Measurements from ENCODE around the gene BAG3.
"Not testable (repeated sequence)": the region's sequence is repeated elsewhere in the genome, so short reads cannot be mapped to it uniquely, and the experiment has no call there.

Gene BAG3

DNA sequence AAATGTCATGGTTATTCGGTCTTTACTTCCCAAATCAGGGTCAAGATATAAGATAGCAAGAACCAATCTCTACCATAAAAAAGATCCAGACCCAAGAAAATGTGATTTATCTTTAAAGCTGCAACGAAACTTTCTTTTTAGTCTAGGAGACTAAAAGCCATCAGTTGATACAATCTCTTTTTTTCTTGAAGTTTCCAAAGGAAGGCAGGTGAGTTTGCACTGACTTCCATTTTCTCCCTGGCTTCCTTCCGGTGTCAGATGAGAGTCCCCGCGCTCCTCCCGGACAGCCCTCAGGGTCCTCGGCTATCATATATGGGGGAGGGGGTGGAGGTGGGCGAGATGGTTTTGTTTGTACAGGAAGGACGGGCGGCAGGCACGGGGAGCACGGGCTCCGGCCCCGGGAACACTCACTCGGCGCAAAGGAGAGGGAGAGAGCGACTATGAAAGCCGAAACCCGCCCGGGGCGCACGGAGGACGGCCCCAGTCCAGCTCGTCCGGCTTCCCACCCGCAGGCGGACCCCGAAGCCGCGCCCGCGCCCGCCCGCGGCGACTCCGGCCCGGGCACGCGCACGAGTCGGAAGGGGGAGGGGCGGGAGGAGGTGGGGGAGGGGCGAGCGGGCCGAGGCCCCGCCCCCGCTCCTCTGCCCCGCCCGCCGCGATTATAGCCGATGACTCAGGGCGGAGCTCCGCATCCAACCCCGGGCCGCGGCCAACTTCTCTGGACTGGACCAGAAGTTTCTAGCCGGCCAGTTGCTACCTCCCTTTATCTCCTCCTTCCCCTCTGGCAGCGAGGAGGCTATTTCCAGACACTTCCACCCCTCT is at the start of gene BAG3:
Gene BAG3, plus strand, starts transcription at position 689 of the 822 bp plus-strand sequence. CDS start 296 bp downstream, outside the sequence.
- DNase-seq: peak; percentile 85

DNA sequence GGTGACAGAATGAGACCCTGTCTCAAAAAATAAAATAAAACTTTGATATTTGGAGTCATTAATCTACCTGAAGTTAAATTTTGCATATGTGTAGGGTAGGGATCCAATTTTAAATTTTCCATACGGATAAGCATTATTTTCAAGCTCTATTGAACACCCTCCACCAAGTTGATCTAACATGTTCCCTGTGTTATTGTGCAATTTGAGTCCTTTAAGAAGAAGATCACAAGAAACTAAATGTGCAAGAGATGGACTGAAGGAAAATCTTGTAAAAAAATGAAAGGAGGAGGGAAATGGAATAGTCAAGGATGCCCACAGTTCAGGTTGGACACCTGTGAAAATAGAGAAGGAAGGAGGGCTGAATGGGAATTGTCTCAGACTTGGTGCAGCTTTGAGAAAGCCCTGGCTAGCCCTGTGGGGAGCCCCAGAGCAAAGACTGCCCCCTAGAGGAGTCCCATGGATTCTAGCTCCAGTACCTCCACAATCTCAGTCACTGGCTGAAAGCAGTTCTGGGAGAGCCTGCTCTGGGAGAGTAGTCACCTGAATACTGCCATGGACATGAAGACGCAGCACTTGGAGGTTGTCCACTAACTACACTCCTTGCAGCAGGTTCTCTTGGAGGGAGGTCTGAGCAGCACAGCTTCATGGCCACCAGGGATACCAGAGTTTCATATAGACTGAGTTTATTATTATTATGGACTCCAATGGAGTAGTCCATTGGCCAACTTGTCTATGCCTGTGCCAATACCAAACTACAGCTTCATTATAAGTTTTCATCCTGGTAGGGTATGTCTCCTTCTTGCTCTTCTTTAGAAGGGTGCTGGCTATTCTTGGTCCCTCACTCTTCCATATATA is 48.7 kb upstream of the BAG3 start:
- DNase-seq: peak; percentile 47

- DNase-seq: no peak
Measured at GRCh38 chr10:119604468-119604867, 46.7 kb upstream of the BAG3 start.

DNA sequence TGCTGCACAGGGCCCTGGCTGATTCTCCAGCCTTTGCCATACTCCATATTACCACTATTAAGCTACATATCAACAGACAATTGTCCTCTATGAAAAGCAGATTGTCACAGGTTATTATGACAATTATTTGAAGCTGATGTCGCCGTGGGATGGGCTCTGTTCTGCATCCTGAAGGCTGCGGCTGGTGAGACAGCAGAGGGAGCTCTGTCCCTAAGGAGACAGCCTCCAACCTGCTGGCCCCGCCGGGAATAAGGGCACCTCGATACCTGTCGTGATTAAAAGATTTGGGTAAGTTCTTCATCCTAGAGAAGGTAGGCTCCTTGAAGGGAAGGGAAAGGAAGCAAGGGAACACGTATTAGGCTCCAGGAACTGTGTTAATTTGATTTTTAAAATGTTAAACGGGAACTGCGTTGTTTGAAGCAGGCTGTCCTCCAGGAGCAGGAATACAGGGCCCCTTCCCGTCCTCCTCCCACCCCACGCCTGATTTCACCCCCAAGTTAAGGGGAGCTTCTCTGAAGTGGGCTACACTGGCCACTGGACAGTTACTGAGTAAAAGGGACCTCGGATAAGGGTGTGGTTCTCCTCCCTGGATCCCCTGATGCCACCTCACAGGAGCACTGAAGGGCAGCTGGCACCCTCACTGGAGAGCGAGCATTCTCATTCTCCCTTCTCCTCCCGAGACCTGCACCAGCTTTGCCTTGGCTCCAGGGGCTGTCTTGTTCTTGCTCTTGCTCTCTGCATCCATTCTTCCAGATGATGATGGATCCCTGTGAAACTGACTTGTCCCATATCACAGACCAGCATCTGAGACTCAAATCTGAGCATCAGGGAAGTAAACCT is 42.6 kb upstream of the BAG3 start:
- DNase-seq: peak; percentile 47

DNA sequence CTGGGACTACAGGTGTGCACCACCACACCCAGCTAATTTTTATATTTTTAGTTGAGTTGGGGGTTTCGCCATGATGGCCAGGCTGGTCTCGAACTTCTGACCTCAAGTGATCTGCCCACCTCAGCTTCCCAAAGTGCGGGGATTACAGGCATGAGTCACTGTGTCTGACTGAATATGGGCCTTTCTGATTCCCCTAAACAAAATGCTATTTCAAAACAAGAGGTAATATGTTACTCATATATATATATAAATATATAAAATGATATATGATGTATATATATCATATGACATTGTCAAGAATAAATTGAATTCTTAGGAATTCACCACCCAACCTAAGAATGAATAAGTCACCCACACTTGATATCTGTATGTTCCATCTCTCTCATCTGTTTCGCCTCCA is 41.7 kb upstream of the BAG3 start:
- no peak for DNase-seq

- no peak for DNase-seq
Measured at GRCh38 chr10:119611433-119611832, 39.7 kb upstream of the BAG3 start.

GRCh38 chr10:119613741-119614140 is 37.4 kb upstream of the BAG3 start:
- no peak for DNase-seq

DNA sequence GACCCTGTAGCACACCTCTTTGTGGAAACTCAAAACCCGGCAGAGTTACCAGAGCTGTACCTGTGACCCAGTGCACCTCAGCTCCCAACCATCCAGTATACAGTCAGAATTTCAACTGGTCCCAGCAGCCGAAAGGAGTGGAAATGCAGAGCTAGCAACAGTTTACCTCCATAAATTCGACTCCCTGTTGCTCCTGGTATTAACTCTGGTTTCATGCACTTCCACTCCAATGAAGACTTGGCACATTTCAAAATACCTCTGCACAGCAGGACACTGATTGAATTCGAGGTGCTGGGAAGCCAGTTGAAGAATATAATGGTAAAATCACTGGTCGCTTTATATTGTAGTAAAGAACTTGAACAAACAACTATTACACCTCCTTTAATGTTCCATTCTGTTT is 36.5 kb upstream of the BAG3 start:
- DNase-seq: no peak

DNA sequence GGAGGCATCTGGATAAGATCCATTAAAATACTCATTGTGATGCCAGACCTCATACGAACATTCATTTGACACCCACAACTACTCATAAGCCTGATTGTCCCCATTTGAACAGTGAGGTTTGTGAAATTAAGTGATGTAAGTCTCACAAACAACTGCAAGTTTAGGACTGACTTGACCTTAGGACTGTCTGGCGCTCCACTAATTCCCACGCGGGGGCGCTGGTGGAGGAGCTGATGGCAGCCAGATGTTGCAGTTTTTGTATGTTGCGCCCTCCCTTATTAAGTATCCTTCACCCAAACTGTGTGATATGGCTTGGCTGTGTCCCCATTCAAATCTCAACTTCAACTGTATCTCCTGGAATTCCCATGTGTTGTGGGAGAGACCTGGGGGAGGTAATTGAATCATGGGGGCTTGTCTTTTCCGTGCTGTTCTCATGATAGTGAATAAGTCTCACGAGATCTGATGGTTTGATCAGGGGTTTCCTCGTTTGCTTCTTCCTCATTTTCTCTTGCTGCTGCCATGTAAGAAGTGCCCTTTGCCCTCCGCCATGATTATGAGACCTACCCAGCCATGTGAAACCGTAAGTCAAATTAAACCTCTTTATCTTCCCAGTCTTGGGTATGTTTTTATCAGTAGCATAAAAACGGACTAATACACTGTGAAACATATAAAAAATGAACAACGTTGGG is 34.2 kb upstream of the BAG3 start:
- DNase-seq: no peak

GRCh38 chr10:119619215-119619614 is 32.0 kb upstream of the BAG3 start:
- DNase-seq: no peak

DNA sequence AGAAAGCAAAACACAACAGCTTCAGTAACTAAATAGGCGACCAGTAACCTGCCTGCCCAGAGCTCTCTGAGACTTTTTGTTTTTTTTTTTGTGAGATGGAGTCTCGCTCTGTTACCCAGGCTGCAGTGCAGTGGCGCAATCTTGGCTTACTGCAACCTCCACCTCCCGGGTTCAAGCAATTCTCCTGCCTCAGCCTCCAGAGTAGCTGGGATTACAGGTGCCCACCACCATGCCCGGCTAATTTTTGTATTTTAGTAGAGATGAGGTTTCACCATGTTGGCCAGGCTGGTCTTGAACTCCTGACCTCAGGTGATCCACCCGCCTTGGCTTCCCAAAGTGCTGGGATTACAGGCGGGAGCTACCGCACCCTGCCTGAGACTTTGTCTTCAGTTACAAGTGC is 31.4 kb upstream of the BAG3 start:
- not testable (repeated sequence) for DNase-seq

DNA sequence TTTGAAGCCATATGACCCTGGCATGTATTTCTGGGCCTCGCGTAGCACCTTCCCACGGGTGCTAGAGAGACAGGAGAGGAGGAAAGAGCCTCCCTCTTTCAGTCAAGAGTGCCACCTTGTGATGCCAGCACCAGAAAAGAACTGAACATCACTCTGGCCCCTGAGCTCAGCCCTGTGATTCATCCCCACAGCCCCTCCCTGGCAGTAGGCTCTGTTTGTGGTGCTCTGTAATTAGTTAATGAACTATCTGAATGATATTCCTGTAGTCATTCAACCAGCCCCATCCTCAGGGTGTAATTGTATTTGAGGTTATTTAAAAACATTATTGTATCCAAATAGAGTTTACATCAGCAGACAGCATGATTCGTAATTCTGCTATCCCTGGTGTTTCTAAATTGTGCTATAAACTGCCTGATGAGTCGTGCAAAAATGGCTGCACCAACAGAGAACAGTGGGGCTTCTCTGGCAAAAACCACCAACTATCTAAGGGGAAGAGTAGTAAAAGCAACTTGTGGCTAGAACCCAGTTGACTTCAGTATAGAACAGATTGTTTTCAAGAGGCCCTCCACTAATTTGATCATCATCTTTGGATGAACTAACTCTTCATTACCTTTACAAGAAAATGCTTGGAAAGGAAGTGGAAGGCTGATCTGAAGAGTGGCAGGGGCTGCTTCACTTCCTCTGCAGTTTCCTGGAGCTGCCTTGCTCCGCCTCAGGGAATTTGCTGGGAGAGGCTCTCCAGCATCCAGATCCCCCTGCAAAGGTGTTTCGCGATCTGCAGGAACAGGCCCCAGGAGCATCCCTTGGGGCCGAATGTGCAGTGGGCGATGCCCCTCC is 30.7 kb upstream of the BAG3 start:
- no peak for DNase-seq

- DNase-seq: no peak
Measured at GRCh38 chr10:119621078-119621384, 30.1 kb upstream of the BAG3 start.

GRCh38 chr10:119625570-119626280 is 25.5 kb upstream of the BAG3 start:
- no peak for DNase-seq

GRCh38 chr10:119630300-119630699 is 20.9 kb upstream of the BAG3 start:
- no peak for DNase-seq

DNA sequence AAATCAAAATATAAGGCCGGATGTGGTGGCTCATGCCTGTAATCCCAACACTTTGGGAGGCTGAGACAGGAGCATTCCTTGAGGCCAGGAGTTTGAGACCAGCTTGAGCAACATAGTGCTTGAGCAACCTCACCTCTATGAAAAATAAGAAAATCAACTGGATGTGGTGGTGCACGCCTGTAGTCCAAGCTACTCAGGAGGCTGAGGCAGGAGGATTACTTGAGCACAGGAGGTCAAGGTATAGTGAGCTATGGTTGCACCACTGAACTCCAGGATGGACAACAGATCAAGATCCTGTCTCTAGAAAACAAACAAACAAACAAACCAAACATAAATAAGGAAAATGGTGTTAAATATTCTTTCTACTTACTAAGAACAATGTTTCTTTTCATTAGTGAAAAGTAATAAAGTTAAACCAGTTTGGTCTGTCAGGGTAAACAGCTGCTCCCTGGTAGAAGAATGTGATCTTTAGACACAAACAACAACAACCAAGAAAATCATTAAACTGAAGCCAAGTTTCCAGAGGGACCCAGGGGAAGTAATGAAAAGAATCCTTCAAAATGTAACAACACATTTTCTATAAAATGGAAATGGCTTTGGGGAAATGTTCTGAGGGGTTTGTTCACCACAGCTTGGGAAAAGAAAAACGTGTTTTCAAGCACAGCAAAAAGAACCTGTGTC is 17.5 kb upstream of the BAG3 start:
- no peak for DNase-seq

GRCh38 chr10:119634219-119634544 is 17.0 kb upstream of the BAG3 start:
- no peak for DNase-seq

DNA sequence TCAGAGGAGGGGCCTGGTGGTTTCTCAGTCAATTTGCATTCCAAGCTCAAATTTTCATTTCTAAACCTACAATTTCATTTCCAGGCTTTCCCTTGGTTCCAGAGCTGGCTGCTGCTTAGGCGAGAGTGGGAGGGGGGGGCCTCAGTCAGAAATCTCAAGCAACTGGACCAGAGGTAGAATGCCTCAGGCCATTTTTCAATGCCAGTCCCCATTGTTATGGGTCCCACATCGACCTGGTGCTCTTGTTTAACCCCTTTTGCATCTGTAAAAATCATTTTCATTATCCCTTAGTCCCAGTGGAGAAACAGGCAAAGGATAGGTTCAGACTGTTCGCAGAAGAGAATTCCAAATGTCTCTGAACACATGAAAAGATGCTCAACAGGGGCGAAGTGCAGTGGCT is 13.5 kb upstream of the BAG3 start:
- no peak for DNase-seq

GRCh38 chr10:119638982-119639381 is 12.2 kb upstream of the BAG3 start:
- no peak for DNase-seq

GRCh38 chr10:119640384-119640783 is 10.8 kb upstream of the BAG3 start:
- DNase-seq: no peak

Data from CD4-positive, alpha-beta T cell treated with Interleukin-12 subunit alpha and Interleukin-12 subunit beta, for 1 hour (primary cell).